Right atrium auricular region (tissue), 2 donors: ENCODE data around the gene VWA8. TPM values are rescaled to one million over a fixed set of nuclear protein-coding genes. Genes with fewer than 3 reads are reported as not detected.
"Not testable (repeated sequence)": the region's sequence is repeated elsewhere in the genome, so short reads cannot be mapped to it uniquely, and the experiment has no call there.

Experiments used
- DNase-seq: peaks from one replicate; pipeline ENCODE4 v3.0.0-alpha.2; 2019; ENCODE audit warnings: low spot score
- H3K27ac ChIP-seq, 2 donors: fragments of 200-600 bp; sonication (generic); 1 replicate in 1 of 2; 2 replicates in 1 of 2; pipeline ENCODE4 v1.5.1; 2016 to 2019
- H3K27me3 ChIP-seq, 2 donors: fragments of 200-600 bp; sonication (generic); one replicate each; pipeline versions ENCODE4 v1.5.1 to v1.6.0; 2017 to 2019
- H3K36me3 ChIP-seq: fragments of 200-600 bp; sonication (generic); one replicate; pipeline ENCODE4 v1.5.1; 2016
- H3K4me1 ChIP-seq, 2 donors: fragments of 200-600 bp; sonication (generic); one replicate each; pipeline versions ENCODE4 v1.5.1 to v1.6.0; 2017 to 2019
- H3K4me3 ChIP-seq, 2 donors: fragments of 200-600 bp; sonication (generic); 1 replicate in 1 of 2; 2 replicates in 1 of 2; pipeline ENCODE4 v1.5.1; 2017 to 2019; ENCODE audit warnings: mild to moderate bottlenecking in 1 of 2, moderate library complexity in 1 of 2
- H3K9me3 ChIP-seq, 2 donors: fragments of 200-600 bp; sonication (generic); one replicate each; pipeline ENCODE4 v1.5.1; 2019
- CTCF ChIP-seq, 2 donors: fragments of 200-600 bp; sonication (generic); IDR thresholded peaks; one replicate each; pipeline ENCODE4 v1.5.1; 2019; ENCODE audit warnings: antibody characterized with exemption in 2 of 2
- total RNA-seq, 2 donors: library from RNA; depleted of rRNA; stranded (reverse); fragments of >200 nt; gene quantifications; one replicate each; pipeline ENCODE4 v1.1.0, GENCODE V29; 2016

Gene VWA8
- total RNA-seq, 2 donors from 2014 or later: 25.9 to 32.8 TPM

GRCh38 chr13:41914552-41914951 is 46.4 kb downstream of the VWA8 start:
- peak overlapping the region; percentile 8 to 26 for H3K27ac ChIP-seq
- peaks cover 0 to 51% of the 10 kb centered on the region in 2 donors for H3K4me1 ChIP-seq
- no peak for DNase-seq
- no peaks in the 10 kb centered on the region for H3K9me3 ChIP-seq
- TF ChIP-seq CTCF (IDR thresholded peaks at IDR 0.05): no peak
- H3K36me3 ChIP-seq: no peaks in the 10 kb centered on the region
- H3K27me3 ChIP-seq: no peaks in the 10 kb centered on the region
- H3K4me3 ChIP-seq: no peak overlapping the region

GRCh38 chr13:41909506-41909905 is 51.4 kb downstream of the VWA8 start:
- no peak for DNase-seq
- Histone ChIP-seq H3K27ac (no peak overlapping the region), H3K9me3 (no peaks in the 10 kb centered on the region), H3K36me3 (peaks cover 8% of the 10 kb centered on the region), H3K4me1 (peaks cover 0 to 6% of the 10 kb centered on the region in 2 donors), H3K27me3 (no peaks in the 10 kb centered on the region), H3K4me3 (no peak overlapping the region)
- no peak for TF ChIP-seq CTCF (IDR thresholded peaks at IDR 0.05)

GRCh38 chr13:41905600-41906254 is 55.2 kb downstream of the VWA8 start:
- no peak overlapping the region for H3K4me3 ChIP-seq
- TF ChIP-seq CTCF (IDR thresholded peaks at IDR 0.05): peak in 1 of 2 donors; percentile 55
- no peak overlapping the region for H3K27ac ChIP-seq
- H3K36me3 ChIP-seq: peaks cover 8% of the 10 kb centered on the region
- DNase-seq: no peak
- no peaks in the 10 kb centered on the region for H3K4me1 ChIP-seq
- H3K27me3 ChIP-seq: no peaks in the 10 kb centered on the region
- H3K9me3 ChIP-seq: no peaks in the 10 kb centered on the region

GRCh38 chr13:41900918-41901317 is 60.0 kb downstream of the VWA8 start:
- Histone ChIP-seq H3K27me3 (no peaks in the 10 kb centered on the region), H3K27ac (no peak overlapping the region), H3K36me3 (no peaks in the 10 kb centered on the region), H3K9me3 (no peaks in the 10 kb centered on the region), H3K4me1 (no peaks in the 10 kb centered on the region), H3K4me3 (no peak overlapping the region)
- no peak for TF ChIP-seq CTCF (IDR thresholded peaks at IDR 0.05)
- DNase-seq: no peak

GRCh38 chr13:41898411-41898810 is 62.5 kb downstream of the VWA8 start:
- not testable (repeated sequence) for DNase-seq

GRCh38 chr13:41897126-41897525 is 63.8 kb downstream of the VWA8 start:
- TF ChIP-seq CTCF (IDR thresholded peaks at IDR 0.05): no peak
- no peaks in the 10 kb centered on the region for H3K36me3 ChIP-seq
- no peaks in the 10 kb centered on the region for H3K4me1 ChIP-seq
- no peaks in the 10 kb centered on the region for H3K27me3 ChIP-seq
- H3K27ac ChIP-seq: no peak overlapping the region
- DNase-seq: no peak
- H3K4me3 ChIP-seq: no peak overlapping the region
- H3K9me3 ChIP-seq: no peaks in the 10 kb centered on the region

More at GRCh38 chr13:41898411-41898810, 62.5 kb downstream of the VWA8 start:
- H3K4me1 ChIP-seq, H3K4me3 ChIP-seq, H3K36me3 ChIP-seq, H3K27ac ChIP-seq, H3K9me3 ChIP-seq, H3K27me3 ChIP-seq: not testable (repeated sequence)
